Pons (tissue), 1 donor: ENCODE data around the gene FAM228B.
"Not testable (repeated sequence)": the region's sequence is repeated elsewhere in the genome, so short reads cannot be mapped to it uniquely, and the experiment has no call there.

Source experiments
- DNase-seq: peaks from one replicate; pipeline ENCODE4 v3.0.0-alpha.2; 2016; ENCODE audit warnings: low spot score

Gene FAM228B

GRCh38 chr2:24123195-24123921 is at the start of gene FAM228B, which contains the start of gene PFN4:
Gene FAM228B, plus strand, starts transcription at chr2:24123469. Its CDS starts 893 bp downstream, at chr2:24124362.
Gene PFN4, minus strand, starts transcription at chr2:24123334. Its CDS starts 799 bp downstream, at chr2:24122535.
- peak; percentile 71 for DNase-seq

- DNase-seq, result no peak
Observed at GRCh38 chr2:24073816-24074215, 49.5 kb upstream of the FAM228B start.

GRCh38 chr2:24075259-24075658 is 48.0 kb upstream of the FAM228B start:
- no peak for DNase-seq

GRCh38 chr2:24075915-24076848 is 47.1 kb upstream of the FAM228B start, which contains the start of gene SF3B6:
Gene SF3B6, minus strand, starts transcription at chr2:24076326. Its CDS starts 97 bp downstream, at chr2:24076229.
- peak; percentile 98 for DNase-seq

- peak; percentile 19 for DNase-seq
Observed at GRCh38 chr2:24076849-24077534, 46.3 kb upstream of the FAM228B start.

- peak; percentile 20 for DNase-seq
Observed at GRCh38 chr2:24077535-24077877, 45.8 kb upstream of the FAM228B start.

- DNase-seq, result no peak
Observed at GRCh38 chr2:24077879-24078278, 45.4 kb upstream of the FAM228B start.

GRCh38 chr2:24080701-24081100 is 42.6 kb upstream of the FAM228B start:
- no peak for DNase-seq

GRCh38 chr2:24082787-24083566 is 40.3 kb upstream of the FAM228B start:
- DNase-seq, result no peak

- peak; percentile 43 for DNase-seq
Observed at GRCh38 chr2:24083567-24084385, 39.5 kb upstream of the FAM228B start.

GRCh38 chr2:24084386-24085199 is 38.7 kb upstream of the FAM228B start, which contains the start of gene TP53I3:
Gene TP53I3, minus strand, starts transcription at chr2:24084834. Its CDS starts 508 bp downstream, at chr2:24084326.
- DNase-seq, result peak; percentile 57

GRCh38 chr2:24085200-24085489 is 38.1 kb upstream of the FAM228B start:
- DNase-seq, result no peak

- DNase-seq, result no peak
Observed at GRCh38 chr2:24086241-24086640, 37.0 kb upstream of the FAM228B start.

- DNase-seq, result no peak
Observed at GRCh38 chr2:24087032-24087431, 36.2 kb upstream of the FAM228B start.

GRCh38 chr2:24088821-24089359 is 34.4 kb upstream of the FAM228B start:
- DNase-seq, result no peak

GRCh38 chr2:24093270-24093669 is 30.0 kb upstream of the FAM228B start:
- DNase-seq, result not testable (repeated sequence)

- DNase-seq, result not testable (repeated sequence)
Observed at GRCh38 chr2:24095171-24095677, 28.0 kb upstream of the FAM228B start.

- DNase-seq, result not testable (repeated sequence)
Observed at GRCh38 chr2:24100732-24101131, 22.5 kb upstream of the FAM228B start.

- no peak for DNase-seq
Observed at GRCh38 chr2:24101992-24102391, 21.3 kb upstream of the FAM228B start.
